Omental fat pad (tissue), 4 donors: ENCODE results near the gene ALOXE3. TPM values are rescaled to one million over a fixed set of nuclear protein-coding genes. Genes with fewer than 3 reads are reported as not detected.

Experiments used
- ATAC-seq: fragments of 150-250 bp; one replicate; pipeline ENCODE4 v1.9.1; 2016; ENCODE audit warnings: mild to moderate bottlenecking, moderate library complexity; ENCODE audit not compliant: low FRiP score
- DNase-seq: peaks from one replicate; pipeline ENCODE4 v3.0.0-alpha.2; 2019; ENCODE audit warnings: low spot score
- CTCF ChIP-seq, 3 donors: fragments of 450-650 bp; IDR thresholded peaks; one replicate each; pipeline ENCODE4 v1.5.1; 2016 to 2017; ENCODE audit warnings: antibody characterized with exemption in 3 of 3, mild to moderate bottlenecking in 3 of 3, moderate library complexity in 2 of 3
- total RNA-seq, 4 donors: library from RNA; depleted of rRNA; stranded (reverse); fragments of >200 nt; gene quantifications; one replicate each; pipeline ENCODE4 v1.1.0, GENCODE V29; 2016

Gene ALOXE3
- total RNA-seq, 4 donors from 2014 or later, result 0.09 to 0.24 TPM; not detected in 2

GRCh38 chr17:8140065-8141029 is 22.0 kb upstream of the ALOXE3 start:
- no peak for DNase-seq
- no peak for ATAC-seq
- no peak for TF ChIP-seq CTCF (IDR thresholded peaks at IDR 0.05)

- peak; percentile 91 for ATAC-seq
- DNase-seq, result peak; percentile 70
- peak in 2 of 3 donors; percentile 71 to 73 for TF ChIP-seq CTCF (IDR thresholded peaks at IDR 0.05)
These were observed 20.5 kb upstream of the ALOXE3 start for GRCh38 chr17:8138672-8139371.

DNA sequence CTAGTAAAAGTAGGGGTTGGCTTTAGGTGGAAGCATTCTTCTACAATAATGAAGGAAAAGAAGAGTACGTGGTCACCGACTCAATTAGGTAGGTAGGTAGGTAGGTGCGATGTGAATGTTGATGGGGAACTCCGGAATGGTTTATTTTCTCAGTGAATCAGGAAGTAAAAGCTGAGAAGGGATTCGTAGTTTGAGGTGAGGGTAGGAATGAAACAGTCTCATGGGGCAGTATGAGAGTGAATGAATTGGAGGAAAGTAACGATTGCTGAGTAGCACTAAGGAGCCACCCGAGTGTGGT is 20.0 kb upstream of the ALOXE3 start:
- ATAC-seq, result no peak
- DNase-seq, result no peak
- TF ChIP-seq CTCF (IDR thresholded peaks at IDR 0.05), result no peak

DNA sequence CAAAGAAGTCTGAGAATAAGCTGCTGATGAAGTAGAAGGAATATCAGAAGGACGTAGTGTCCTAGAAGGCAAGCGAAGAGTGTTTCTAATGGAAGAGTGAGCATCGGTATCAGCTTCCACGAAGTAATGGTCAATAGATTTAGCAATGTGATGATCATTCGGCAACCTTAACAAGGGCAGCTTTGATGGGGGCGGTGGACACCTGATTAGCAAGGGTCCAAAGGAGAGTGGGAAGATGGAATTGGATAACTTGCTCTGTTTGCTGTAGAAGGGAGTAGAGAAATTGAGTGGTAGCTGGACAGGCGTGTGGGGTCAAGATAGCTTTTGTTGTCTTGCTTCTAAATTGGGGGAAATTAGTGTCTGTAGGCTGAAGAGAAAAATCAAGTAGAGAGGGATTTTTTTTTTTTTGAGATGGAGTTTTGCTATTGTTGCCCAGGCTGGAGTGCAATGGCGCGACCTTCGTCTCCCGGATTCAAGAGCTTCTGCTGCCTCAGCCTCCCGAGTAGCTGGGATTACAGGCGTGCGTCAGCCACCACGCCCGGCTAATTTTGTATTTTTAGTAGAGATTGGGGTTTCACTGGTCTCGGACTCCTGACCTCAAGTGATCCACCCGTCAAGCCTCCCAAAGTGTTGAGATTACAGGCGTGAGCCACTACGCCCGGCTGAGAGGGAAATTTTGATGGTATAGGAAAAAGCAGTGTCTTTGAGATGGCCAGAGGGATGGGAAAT is 19.5 kb upstream of the ALOXE3 start:
- ATAC-seq, result no peak
- no peak for TF ChIP-seq CTCF (IDR thresholded peaks at IDR 0.05)
- no peak for DNase-seq

DNA sequence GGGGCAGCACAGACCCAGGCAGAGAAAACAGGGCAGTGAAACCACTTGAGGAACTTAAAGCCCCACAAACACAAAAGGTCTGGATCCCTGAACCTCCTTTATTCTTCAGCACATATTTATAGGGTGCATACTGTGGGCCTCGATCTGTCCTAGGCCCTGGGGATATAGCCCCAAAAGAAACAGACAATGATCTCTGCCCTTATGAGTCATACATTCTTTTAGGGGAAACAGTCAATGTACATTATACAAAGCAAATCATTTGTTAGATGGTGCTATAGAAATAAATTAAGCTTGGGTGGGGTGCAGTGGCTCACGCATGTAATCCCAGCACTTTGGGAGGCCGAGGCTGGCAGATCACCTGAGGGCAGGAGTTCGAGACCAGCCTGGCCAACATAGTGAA is 15.6 kb upstream of the ALOXE3 start:
- ATAC-seq, result no peak
- no peak for TF ChIP-seq CTCF (IDR thresholded peaks at IDR 0.05)
- DNase-seq, result no peak

- DNase-seq (no peak), ATAC-seq (no peak)
- TF ChIP-seq CTCF (IDR thresholded peaks at IDR 0.05), result no peak
These were observed 15.1 kb upstream of the ALOXE3 start for GRCh38 chr17:8133399-8133798.
